Measurements from ENCODE around the gene LRRC14B.
"Not testable (repeated sequence)": the region's sequence is repeated elsewhere in the genome, so short reads cannot be mapped to it uniquely, and the experiment has no call there.

LRRC14B gene

GRCh38 chr5:192691-192969 is 1.3 kb downstream of the LRRC14B start:
- no peak for DNase-seq (ENCODE audit: low read depth in 2 of 2)

DNA sequence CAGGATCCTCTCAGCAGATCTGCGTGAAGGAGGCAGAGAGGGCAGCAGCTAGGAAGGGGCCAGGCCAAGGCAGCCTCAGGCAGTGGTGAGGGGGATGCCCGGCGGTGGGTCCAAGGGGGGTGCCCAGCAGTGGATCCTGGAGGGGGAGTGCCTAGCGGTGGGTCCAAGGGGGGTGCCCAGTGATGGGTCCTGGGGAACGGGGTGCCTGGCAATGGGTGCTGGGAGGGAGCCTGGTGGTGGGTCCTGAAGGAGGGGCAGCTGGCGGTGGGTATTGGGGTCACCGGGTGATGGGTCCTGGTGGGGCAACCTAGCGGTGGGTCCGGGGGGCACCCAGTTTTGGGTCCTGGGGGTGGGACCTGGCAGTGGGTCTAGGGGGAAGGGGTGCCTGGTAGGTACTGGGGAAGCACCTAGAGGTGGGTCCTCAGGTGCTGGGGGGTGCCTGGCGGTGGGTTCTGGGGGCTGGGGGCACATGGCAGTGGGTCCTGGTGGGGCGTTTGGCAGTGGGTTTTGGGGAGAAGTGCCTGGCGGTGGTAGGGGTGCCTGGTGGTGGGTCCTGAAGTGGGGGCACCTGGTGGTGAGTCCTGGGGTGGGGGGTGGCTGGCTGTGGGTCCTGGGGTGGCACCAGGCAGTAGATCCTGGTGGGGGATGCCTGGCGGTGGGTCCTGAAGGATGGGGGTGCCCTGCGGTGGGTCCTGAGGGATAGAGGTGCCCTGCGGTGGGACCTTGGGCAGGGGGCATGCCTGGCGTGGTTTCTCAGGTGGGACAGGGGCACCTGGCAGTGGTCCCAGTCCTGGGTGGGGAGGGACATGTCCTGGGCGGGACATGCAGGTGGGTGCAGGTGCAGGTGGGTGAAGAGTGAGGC is 1.9 kb downstream of the LRRC14B start:
- DNase-seq (ENCODE audit: low read depth in 2 of 2), result no peak

GRCh38 chr5:194102-194501 is 2.8 kb downstream of the LRRC14B start:
- DNase-seq (ENCODE audit: low read depth in 2 of 2), result no peak

DNA sequence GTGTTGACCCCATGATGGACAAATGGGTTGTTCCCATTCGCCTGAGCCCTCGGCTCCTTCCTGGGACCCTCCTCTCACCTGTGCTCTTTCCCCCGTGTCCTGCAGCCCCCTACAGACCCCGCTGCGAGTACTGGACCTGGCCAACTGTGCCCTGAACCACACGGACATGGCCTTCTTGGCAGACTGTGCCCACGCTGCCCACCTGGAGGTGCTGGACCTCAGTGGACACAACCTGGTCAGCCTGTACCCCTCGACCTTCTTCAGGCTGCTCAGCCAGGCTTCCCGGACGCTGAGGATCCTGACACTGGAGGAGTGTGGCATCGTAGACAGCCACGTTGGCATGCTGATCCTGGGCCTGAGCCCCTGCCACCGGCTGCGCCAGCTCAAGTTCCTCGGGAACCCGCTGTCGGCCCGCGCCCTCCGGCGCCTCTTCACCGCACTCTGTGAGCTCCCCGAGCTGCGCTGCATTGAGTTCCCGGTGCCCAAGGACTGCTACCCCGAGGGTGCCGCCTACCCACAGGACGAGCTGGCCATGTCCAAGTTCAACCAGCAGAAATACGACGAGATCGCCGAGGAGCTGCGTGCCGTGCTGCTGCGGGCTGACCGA is 3.4 kb downstream of the LRRC14B start:
- no peak for DNase-seq (ENCODE audit: low read depth in 2 of 2)

DNA sequence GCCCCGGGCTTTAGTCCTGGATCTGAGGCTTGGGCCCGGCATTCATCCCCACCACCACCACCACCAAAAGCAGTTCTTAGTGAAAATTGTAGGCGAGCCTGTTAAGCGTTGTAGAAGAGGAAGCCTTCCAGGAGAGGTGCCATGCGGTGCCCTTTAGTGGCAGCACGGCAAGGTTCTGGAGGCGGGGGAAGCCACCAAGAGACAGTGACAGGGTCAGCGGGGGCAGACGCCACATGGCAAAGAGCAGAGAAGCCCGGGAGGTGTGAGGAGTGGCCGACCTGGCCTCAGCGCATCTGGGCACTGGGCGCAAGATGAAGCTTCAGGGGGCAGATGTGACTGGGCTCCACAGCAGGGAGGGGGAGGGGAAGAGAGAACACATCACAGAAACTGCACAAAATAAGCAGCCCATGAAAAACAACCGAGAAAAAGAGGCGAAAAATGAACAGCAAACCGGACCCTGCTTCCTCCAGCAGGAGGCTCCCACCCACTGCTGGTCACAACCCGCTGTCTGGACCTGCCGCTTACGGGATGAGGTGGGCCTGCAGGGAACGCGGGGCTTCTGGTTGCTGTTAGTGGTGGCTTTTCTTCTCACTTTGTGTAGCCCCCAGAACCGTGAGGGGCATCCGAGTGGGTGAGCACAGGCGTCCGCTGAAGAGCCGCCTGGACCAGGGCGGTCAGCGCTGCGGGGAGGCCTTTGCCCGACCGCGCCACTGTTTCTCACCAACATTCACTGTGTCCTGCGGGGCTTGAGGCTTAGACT is 4.3 kb downstream of the LRRC14B start:
- no peak for DNase-seq (ENCODE audit: low read depth in 2 of 2)

- no peak for DNase-seq (ENCODE audit: low read depth in 2 of 2)
Observed at GRCh38 chr5:196350-196749, 5.1 kb downstream of the LRRC14B start.

- DNase-seq (ENCODE audit: low read depth in 2 of 2), result not testable (repeated sequence)
Observed at GRCh38 chr5:197031-197430, 5.7 kb downstream of the LRRC14B start.

- DNase-seq (ENCODE audit: low read depth in 2 of 2), result no peak
Observed at GRCh38 chr5:197892-198489, 6.7 kb downstream of the LRRC14B start.

DNA sequence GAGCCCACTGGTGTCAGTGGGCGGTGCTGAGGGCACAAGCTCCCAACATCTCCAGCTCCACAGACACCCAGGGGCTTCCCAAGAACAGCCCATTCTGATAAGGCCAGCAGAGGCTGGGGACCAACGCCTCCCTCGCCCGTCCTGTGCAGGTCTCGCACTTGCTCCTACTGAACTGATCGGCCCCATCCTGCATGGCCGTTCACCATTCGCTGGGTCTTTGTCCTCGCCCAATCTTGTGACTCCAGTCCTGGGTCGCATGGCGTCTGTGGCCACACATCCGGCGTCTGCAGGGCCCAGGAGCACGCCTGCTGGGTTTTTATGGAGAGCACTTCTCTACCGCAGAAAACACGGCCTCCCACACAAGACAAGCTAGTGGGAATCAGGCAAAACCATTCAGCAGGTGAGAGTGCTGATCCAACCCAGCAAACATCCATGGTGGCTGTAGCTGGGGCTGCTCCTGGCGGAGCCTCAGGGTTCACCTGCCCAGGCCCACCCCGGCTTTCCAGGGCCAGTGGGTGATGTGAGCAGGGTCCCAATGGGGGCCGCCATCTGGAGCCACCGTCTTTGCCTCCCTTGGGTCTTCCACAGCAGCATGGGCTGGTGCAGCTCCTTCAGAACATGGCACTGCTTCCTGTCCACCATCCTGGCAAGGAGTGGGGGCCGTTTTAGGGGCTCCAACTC is 7.4 kb downstream of the LRRC14B start:
- no peak for DNase-seq (ENCODE audit: low read depth in 2 of 2)

- DNase-seq (ENCODE audit: low read depth in 2 of 2), result no peak
Observed at GRCh38 chr5:199197-199949, 8.1 kb downstream of the LRRC14B start.

GRCh38 chr5:199950-200645 is 8.8 kb downstream of the LRRC14B start:
- no peak for DNase-seq (ENCODE audit: low read depth in 2 of 2)

- no peak for DNase-seq (ENCODE audit: low read depth in 2 of 2)
Observed at GRCh38 chr5:200985-201384, 9.7 kb downstream of the LRRC14B start.

GRCh38 chr5:201672-202071 is 10.4 kb downstream of the LRRC14B start:
- no peak for DNase-seq (ENCODE audit: low read depth in 2 of 2)

GRCh38 chr5:203246-203930 is 12.1 kb downstream of the LRRC14B start:
- DNase-seq (ENCODE audit: low read depth in 2 of 2), result no peak

GRCh38 chr5:204001-204400 is 12.7 kb downstream of the LRRC14B start:
- no peak for DNase-seq (ENCODE audit: low read depth in 2 of 2)

DNA sequence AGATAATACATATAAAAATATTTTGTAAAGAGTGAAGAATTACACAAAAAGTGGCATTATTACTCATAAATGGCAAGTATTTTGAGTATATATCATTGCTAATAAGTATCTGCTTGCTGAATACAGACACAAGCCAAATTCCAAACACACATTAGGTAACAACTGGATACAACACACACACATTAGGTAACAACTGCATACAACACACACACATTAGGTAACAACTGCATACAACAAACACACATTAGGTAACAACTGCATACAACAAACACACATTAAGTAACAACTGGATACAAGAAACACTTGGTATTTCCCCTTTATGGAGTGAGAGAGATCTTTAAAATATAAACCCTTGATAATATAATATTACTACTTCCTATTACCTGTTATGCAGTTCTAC is 13.2 kb downstream of the LRRC14B start:
- DNase-seq (ENCODE audit: low read depth in 2 of 2), result no peak

- no peak for DNase-seq (ENCODE audit: low read depth in 2 of 2)
Observed at GRCh38 chr5:204966-205670, 13.8 kb downstream of the LRRC14B start.

GRCh38 chr5:206406-206805 is 15.1 kb downstream of the LRRC14B start:
- DNase-seq (ENCODE audit: low read depth in 2 of 2), result no peak

DNA sequence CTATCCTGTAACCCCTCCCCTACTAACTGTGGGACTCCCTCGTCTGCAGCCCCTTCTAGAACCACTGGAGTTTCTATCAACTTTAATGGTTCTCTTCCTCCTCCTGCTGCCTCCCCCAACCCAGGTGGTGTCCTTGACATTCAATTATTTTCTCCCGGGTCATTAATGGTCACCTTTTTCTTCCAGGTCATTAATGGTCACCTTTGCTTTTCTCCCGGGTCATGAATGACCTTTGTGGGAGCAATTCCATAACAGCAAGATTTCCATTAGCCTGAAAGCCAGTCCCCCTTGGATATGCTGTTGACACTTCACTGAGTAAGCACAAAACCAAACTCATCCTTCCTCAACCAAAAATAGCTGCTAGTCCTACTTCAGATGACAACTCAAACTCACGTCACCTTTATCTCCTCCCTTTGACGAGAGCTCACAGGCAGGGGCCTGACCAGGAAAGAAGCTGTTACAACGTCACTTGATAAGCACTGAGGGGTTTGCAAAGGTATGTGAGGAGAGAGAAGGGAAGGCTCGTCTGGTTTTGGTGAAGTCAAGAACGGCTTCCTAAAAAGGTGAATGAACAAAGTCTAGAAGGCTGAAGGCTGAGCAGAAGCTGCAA is 15.7 kb downstream of the LRRC14B start:
- DNase-seq (ENCODE audit: low read depth in 2 of 2), result no peak
